Ureter (tissue), 1 donor: ENCODE results near the gene WHAMM. TPM values are rescaled to one million over a fixed set of nuclear protein-coding genes. Genes with fewer than 3 reads are reported as not detected.
"Not testable (repeated sequence)": the region's sequence is repeated elsewhere in the genome, so short reads cannot be mapped to it uniquely, and the experiment has no call there.

Experiments
- DNase-seq: peaks from one replicate; pipeline ENCODE4 v3.0.0-alpha.2; 2020; ENCODE audit warnings: low spot score
- total RNA-seq: library from RNA; stranded (reverse); gene quantifications from one replicate; pipeline ENCODE4 v1.2.4, GENCODE V29; 2023
- donor health status: DM: yes; HTN: yes; CAD: no.

The WHAMM gene
- 14.4 TPM for total RNA-seq

DNA sequence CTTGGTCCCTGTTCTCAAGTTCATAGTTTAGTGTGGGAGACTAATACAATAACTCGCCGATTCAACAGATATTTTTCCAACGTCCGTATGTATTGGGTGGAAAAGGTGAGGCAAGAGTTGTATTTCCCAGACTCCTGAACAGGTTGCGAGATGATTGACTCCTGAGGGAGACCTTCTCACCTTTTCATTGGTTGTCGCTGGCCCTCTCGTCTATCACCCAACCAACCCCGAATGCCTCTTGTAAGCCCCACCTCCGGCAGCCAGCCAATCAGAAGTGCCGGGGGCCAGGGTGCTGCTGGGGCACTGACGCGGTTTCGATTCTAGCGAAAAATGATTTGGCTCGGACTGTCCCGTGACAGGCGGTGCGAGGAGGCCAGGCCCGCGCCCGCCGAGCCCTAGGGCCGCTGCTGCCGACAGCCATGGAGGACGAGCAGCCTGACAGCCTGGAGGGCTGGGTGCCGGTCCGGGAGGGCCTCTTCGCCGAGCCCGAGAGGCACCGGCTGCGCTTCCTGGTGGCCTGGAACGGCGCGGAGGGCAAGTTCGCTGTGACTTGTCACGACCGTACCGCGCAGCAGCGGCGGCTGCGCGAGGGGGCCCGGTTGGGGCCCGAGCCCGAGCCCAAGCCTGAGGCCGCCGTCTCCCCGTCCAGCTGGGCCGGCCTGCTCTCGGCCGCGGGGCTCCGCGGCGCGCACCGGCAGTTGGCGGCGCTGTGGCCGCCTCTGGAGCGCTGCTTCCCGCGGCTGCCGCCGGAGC is at the start of gene WHAMM:
TSS of gene WHAMM (plus strand) at position 321 of the 753 bp plus-strand sequence. CDS start at position 420, 99 bp downstream.
- peak; percentile 99 for DNase-seq

- no peak for DNase-seq
Observed at GRCh38 chr15:82763361-82764116, 45.9 kb upstream of the WHAMM start.

GRCh38 chr15:82764117-82764490 is 45.3 kb upstream of the WHAMM start:
- DNase-seq = no peak

DNA sequence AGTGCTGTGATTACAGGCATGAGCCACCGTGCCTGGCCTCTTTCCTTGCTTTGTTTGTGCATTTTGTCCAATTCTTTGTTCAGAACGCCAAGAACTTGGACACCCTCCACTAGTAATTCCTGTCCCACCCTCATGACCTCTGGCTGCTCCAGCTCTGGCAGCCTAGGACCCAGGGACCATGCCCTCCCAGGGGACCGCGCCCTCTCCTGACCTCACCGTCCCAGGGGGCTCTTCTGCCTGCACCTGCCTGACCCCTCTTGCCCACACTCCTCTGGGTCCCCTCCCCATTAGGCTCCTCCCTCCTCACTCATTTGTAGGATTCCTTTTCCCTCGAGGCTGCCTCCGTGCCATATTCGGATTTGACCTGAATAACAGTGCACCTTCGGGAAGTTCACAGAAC is 44.7 kb upstream of the WHAMM start:
- no peak for DNase-seq

GRCh38 chr15:82766201-82766600 is 43.2 kb upstream of the WHAMM start:
- not testable (repeated sequence) for DNase-seq

DNA sequence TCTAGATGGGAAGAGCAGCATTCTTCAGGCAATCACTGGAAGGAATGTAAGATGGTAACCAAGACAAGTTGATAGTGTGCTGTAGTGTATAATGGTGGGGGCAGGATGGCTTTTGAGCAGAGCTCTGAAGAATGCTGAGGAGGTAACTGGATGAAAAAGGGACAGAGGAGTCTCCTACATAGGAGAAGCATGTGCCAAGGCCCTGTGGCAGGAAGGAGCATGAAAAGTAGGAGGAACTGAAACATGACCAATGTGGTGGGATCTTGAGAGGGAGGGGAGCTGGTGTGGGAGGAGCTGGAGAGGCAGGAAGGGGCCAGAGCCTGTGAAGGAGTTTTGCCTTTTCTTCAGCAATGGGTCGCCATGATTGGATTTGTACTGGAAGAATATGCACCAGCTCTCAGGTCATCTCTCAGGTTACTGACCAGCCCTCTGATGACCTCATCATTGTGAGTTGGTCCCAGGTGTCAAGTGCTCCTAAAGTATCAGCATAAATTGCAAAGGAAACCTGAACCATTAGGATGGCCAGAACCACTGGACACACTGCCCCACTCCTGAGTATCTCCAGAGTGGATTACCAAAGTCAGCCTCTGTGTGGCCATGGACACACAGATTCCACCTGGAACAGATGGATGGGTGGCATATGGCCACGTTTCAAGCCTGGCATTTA is 42.1 kb upstream of the WHAMM start:
- no peak for DNase-seq

GRCh38 chr15:82768414-82769054 is 40.9 kb upstream of the WHAMM start:
- DNase-seq = no peak

DNA sequence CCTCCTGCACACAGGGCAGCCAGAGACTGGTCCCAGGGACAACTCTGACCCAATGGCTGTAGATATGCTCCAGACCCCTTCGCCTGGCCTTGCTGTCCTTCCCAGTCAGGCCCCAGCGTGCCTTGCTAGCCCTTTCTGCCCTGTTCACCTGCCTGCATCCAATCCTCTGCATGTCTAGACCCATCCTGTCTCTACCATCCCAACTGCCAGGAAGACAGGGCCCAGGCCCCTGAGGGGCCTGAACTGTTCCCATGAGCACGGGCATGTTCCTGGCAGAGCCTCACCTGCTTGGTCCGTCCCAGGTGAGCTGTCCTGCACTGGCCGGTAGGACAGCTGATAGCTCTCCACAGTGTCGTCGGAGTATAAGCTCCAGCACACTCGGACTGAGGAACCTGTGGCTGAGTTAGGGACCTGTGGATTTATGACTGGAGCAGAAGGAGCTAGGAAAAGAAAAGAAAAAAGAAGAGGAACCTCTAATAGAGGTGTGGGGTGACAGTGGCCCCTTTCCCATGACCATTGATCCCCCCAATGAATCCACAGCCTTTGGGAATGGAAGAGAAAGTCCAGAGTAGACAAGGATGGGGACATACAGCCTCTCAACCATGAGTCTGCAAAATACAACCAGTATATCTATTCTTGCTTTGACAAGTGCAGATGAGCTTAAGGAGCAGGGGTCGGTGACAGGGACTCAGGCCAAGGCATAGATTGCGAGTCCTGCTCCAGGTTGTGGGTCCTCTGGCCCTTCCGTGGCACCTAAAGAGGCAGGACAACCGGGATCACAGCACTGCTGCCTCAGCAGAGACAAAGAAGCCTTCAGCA is 37.4 kb upstream of the WHAMM start:
- no peak for DNase-seq

- no peak for DNase-seq
Observed at GRCh38 chr15:82774496-82774895, 34.9 kb upstream of the WHAMM start.

- no peak for DNase-seq
Observed at GRCh38 chr15:82778755-82779154, 30.7 kb upstream of the WHAMM start.

DNA sequence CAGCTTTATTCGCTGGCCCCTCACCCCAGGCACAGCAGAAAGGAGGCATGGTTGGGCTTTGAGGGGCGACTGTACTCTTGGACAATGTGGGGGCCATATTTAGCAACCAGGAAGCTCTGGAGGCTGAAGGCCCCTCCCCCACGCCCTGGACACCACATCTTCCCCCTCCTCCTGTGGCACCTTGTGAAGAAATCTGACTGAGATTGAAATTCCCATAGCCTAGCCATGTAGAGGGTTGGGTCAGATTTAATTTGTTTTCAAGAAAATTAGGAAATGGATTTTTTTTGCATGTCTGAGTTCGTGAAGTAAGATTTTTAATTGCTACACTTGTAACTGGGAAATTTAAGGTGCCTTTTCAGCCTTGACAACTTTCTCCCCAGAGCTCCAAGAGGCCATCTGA is 28.1 kb upstream of the WHAMM start:
- no peak for DNase-seq

- DNase-seq = no peak
Observed at GRCh38 chr15:82788496-82788895, 20.9 kb upstream of the WHAMM start.

DNA sequence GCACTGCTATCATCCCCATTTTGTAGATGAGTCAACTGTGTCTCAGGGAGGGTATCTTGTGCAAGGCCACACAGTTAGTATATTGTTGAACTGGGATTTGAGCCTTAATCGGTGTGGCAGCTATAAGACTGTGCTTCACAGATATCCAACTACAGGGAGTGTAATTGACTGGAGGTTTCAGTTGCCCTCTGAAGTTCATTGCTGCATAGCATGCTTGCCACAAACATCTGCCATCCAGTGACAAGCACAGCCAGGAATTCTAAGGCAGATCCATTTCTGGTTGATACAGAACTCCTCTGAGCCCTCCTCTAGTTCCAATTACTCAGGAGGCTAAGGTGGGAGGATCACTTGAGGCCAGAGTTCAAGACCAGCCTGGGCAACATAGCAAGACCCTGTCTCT is 19.9 kb upstream of the WHAMM start:
- DNase-seq = no peak

GRCh38 chr15:82790321-82790720 is 19.1 kb upstream of the WHAMM start:
- DNase-seq = no peak

DNA sequence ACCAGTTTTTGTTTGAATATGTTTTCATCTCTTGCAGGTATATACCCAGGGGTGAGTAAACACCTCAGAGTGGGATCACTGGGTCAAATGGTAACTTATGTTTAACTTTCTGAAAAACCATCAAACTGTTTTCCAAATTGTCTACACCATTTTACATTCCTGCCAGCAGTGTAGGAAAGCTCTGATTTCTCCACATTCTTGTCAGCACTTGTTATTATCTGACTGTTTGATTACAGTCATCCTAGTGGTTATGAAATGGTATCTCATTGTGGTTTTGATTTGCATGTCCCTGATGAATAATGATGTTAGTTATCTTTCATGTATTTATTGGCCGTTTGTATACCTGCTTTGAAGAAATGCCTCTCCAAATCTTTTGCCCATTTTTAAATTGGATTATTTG is 17.4 kb upstream of the WHAMM start:
- no peak for DNase-seq

- DNase-seq = no peak
Observed at GRCh38 chr15:82793737-82794136, 15.7 kb upstream of the WHAMM start.

- no peak for DNase-seq
Observed at GRCh38 chr15:82798104-82798503, 11.3 kb upstream of the WHAMM start.

DNA sequence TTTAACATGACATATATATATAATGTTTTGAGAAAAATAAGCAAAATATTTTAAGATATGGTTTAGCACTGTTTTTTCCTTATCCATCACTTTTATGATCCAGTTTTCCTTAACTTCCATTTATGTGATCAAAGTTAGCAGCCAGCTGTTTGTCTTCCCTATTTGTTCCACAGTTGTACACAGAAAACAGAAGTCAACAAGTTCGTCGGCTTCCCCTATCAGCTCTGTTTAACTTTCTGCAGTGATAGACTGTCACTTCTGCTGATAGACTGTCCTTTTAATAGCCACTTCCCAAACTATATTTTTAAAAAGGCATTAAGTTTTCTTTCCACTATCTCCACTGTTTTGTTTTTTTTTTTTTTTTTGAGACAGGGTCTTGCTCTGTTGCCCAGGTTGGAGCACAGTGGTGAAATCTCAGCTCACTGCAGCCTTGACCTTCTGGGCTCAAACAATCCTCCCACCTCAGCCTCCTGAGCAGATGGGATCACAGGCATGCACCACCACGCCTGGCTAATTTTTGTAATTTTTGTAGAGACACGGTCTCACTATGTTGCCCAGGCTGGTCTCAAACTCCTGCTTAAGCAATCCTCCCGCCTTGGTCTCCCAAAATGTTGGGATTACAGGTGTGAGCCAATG is 10.8 kb upstream of the WHAMM start:
- DNase-seq = no peak

- DNase-seq = no peak
Observed at GRCh38 chr15:82799183-82799841, 10.1 kb upstream of the WHAMM start.

- DNase-seq = no peak
Observed at GRCh38 chr15:82802497-82802896, 6.9 kb upstream of the WHAMM start.
